ENCODE measurements around the gene SHANK1.

- TF ChIP-seq, protein P1, sequence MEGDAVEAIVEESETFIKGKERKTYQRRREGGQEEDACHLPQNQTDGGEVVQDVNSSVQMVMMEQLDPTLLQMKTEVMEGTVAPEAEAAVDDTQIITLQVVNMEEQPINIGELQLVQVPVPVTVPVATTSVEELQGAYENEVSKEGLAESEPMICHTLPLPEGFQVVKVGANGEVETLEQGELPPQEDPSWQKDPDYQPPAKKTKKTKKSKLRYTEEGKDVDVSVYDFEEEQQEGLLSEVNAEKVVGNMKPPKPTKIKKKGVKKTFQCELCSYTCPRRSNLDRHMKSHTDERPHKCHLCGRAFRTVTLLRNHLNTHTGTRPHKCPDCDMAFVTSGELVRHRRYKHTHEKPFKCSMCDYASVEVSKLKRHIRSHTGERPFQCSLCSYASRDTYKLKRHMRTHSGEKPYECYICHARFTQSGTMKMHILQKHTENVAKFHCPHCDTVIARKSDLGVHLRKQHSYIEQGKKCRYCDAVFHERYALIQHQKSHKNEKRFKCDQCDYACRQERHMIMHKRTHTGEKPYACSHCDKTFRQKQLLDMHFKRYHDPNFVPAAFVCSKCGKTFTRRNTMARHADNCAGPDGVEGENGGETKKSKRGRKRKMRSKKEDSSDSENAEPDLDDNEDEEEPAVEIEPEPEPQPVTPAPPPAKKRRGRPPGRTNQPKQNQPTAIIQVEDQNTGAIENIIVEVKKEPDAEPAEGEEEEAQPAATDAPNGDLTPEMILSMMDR (IDR thresholded peaks at IDR 0.05) = no peak
- TF ChIP-seq POLR2A (IDR thresholded peaks at IDR 0.05; ENCODE audit: low read depth) (no peak), POLR2AphosphoS5 (IDR thresholded peaks at IDR 0.05) (no peak), EP300 (IDR thresholded peaks at IDR 0.05) (no peak)
These were observed 52.3 kb downstream of the SHANK1 start for GRCh38 chr19:50667177-50667758.

Data from esophagus muscularis mucosa (tissue), 4 donors.